Type B pancreatic cell (in vitro differentiated cells): ENCODE results near the gene AMBRA1. TPM values are rescaled to one million over a fixed set of nuclear protein-coding genes. Genes with fewer than 3 reads are reported as not detected.
A peak's percentile ranks its signal among the peaks of the same experiment; 100 is the strongest.

Experiments
- DNase-seq: peaks from one replicate; pipeline ENCODE4 v3.0.0; 2021; ENCODE audit warnings: mixed read lengths; ENCODE audit not compliant: unreplicated experiment; ENCODE audit errors: extremely low spot score
- H3K27ac Mint-ChIP-seq: 2 replicates; pipeline ENCODE4 v1.8.0; 2021; ENCODE audit warnings: mild to moderate bottlenecking, mixed read lengths
- H3K27me3 Mint-ChIP-seq: 2 replicates; pipeline ENCODE4 v1.8.0; 2021; ENCODE audit warnings: mixed read lengths
- H3K36me3 Mint-ChIP-seq: 2 replicates; pipeline ENCODE4 v1.8.0; 2021; ENCODE audit warnings: mixed read lengths
- H3K4me1 Mint-ChIP-seq: one replicate; pipeline ENCODE4 v1.8.0; 2021; ENCODE audit warnings: mixed read lengths; ENCODE audit not compliant: unreplicated experiment
- H3K4me3 Mint-ChIP-seq: 2 replicates; pipeline ENCODE4 v1.8.0; 2021; ENCODE audit warnings: mild to moderate bottlenecking, mixed read lengths
- H3K9me3 Mint-ChIP-seq: 2 replicates; pipeline ENCODE4 v1.8.0; 2021; ENCODE audit warnings: mixed read lengths
- total RNA-seq: library from RNA; stranded (reverse); gene quantifications from 2 replicates; pipeline ENCODE4 v1.2.1, GENCODE V29; 2021; ENCODE audit warnings: low replicate concordance
- TF ChIP-seq, protein P1 (sequence below): fragments of 200-600 bp; sonication (generic); conservative IDR thresholded peaks from 2 replicates; pipeline ENCODE4 v1.5.0; 2021; ENCODE audit warnings: antibody characterized with exemption, mild to moderate bottlenecking

The AMBRA1 gene
- total RNA-seq, 1 donor from 2014 or later = 38.8 TPM

- Mint-ChIP-seq H3K4me3 (peak overlapping the region; percentile 87), H3K27me3 (peaks cover 48% of the 10 kb centered on the region), H3K4me1 (peaks cover 17% of the 10 kb centered on the region), H3K36me3 (no peaks in the 10 kb centered on the region), H3K9me3 (no peaks in the 10 kb centered on the region), H3K27ac (peak overlapping the region; percentile 61)
- TF ChIP-seq, protein P1, sequence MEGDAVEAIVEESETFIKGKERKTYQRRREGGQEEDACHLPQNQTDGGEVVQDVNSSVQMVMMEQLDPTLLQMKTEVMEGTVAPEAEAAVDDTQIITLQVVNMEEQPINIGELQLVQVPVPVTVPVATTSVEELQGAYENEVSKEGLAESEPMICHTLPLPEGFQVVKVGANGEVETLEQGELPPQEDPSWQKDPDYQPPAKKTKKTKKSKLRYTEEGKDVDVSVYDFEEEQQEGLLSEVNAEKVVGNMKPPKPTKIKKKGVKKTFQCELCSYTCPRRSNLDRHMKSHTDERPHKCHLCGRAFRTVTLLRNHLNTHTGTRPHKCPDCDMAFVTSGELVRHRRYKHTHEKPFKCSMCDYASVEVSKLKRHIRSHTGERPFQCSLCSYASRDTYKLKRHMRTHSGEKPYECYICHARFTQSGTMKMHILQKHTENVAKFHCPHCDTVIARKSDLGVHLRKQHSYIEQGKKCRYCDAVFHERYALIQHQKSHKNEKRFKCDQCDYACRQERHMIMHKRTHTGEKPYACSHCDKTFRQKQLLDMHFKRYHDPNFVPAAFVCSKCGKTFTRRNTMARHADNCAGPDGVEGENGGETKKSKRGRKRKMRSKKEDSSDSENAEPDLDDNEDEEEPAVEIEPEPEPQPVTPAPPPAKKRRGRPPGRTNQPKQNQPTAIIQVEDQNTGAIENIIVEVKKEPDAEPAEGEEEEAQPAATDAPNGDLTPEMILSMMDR = no peak
- peak; percentile 90 for DNase-seq
These were observed 201.2 kb downstream of the AMBRA1 start for GRCh38 chr11:46392421-46393230.

DNA sequence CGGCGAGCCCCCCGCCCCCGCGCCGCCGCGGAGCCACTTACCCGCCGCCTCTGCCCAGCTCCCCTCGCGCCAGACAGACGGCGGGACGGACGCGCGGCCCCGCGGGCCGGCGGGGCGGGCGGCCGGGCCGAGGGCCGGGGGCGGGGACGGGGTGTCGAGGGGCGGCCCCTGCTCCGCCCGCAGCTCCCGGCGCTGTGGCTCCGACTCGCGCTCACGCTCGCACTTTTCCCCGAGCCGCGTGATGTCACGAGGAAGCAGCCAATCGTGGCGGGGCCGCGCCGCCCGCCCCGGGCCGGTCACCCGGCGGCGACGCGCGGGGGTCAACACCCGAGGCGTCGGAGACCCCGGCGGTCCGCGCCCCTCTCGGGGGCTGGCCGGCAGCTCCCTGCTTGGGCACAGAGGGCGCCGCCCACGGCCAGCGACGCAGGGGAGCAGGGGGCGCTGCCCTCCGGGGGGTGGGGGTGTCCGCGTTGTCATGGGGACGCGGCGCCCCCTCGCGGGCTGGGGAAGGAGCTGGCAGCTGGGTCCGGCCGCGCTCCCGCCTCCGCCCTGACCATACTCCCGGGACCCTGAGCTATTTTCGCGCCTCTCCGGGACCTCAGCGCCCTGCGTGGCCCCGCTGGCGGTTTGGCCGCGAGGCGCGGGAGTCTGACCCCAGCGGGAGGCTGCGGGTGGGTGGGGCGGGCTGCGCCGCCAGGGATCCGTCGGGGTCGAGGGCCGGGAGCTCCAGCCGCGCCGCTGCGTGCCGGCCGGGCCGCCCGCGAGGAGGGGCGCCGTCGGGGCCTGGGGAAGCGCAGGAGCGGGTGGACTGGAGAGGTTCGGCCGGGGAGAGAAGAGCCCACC is 202.0 kb downstream of the AMBRA1 start, which contains the start of gene CHRM4:
TSS of gene CHRM4 (minus strand) at position 199 of the 843 bp plus-strand sequence. CDS start 5,219 bp downstream, outside the sequence.
- peak within 1 kb of the TSS; percentile 87 for H3K4me3 Mint-ChIP-seq
- H3K9me3 Mint-ChIP-seq = no peaks in the 10 kb centered on the region
- peaks cover 54% of the 10 kb centered on the region for H3K27me3 Mint-ChIP-seq
- no peak for DNase-seq
- TF ChIP-seq, protein P1 = peak; percentile 69
- peak within 1 kb of the TSS; percentile 61 for H3K27ac Mint-ChIP-seq
- no peaks in the 10 kb centered on the region for H3K36me3 Mint-ChIP-seq
- peaks cover 18% of the 10 kb centered on the region for H3K4me1 Mint-ChIP-seq

GRCh38 chr11:46391186-46391577 is 202.6 kb downstream of the AMBRA1 start:
- H3K4me1 Mint-ChIP-seq = peaks cover 22% of the 10 kb centered on the region
- H3K27ac Mint-ChIP-seq = no peak overlapping the region
- DNase-seq = no peak
- TF ChIP-seq, protein P1 = no peak
- H3K27me3 Mint-ChIP-seq = peaks cover 60% of the 10 kb centered on the region
- H3K4me3 Mint-ChIP-seq = no peak overlapping the region
- H3K9me3 Mint-ChIP-seq = no peaks in the 10 kb centered on the region
- H3K36me3 Mint-ChIP-seq = peaks cover 3% of the 10 kb centered on the region

GRCh38 chr11:46390331-46391171 is 203.3 kb downstream of the AMBRA1 start:
- H3K27ac Mint-ChIP-seq = no peak overlapping the region
- peaks cover 22% of the 10 kb centered on the region for H3K4me1 Mint-ChIP-seq
- TF ChIP-seq, protein P1 = no peak
- H3K9me3 Mint-ChIP-seq = no peaks in the 10 kb centered on the region
- peaks cover 3% of the 10 kb centered on the region for H3K36me3 Mint-ChIP-seq
- H3K4me3 Mint-ChIP-seq = peak overlapping the region; percentile 79
- DNase-seq = no peak
- H3K27me3 Mint-ChIP-seq = peaks cover 65% of the 10 kb centered on the region
